ELR (cell line): ENCODE measurements around the gene TMED4.

Experiments used
- DNase-seq: peaks from one replicate; pipeline ENCODE4 v3.0.0-alpha.2; 2015; ENCODE audit warnings: low read depth

TMED4 gene

GRCh38 chr7:44540592-44541027 is 41.4 kb downstream of the TMED4 start:
- no peak for DNase-seq

GRCh38 chr7:44539669-44540506 is 42.1 kb downstream of the TMED4 start:
- no peak for DNase-seq

GRCh38 chr7:44538798-44539668 is 43.0 kb downstream of the TMED4 start:
- no peak for DNase-seq

GRCh38 chr7:44538093-44538797 is 43.8 kb downstream of the TMED4 start:
- no peak for DNase-seq

GRCh38 chr7:44537442-44537841 is 44.6 kb downstream of the TMED4 start:
- no peak for DNase-seq

- DNase-seq, result no peak
Observed at GRCh38 chr7:44536090-44536489, 45.9 kb downstream of the TMED4 start.

- no peak for DNase-seq
Observed at GRCh38 chr7:44535348-44536064, 46.5 kb downstream of the TMED4 start.

GRCh38 chr7:44534501-44534900 is 47.5 kb downstream of the TMED4 start:
- peak; percentile 69 for DNase-seq

GRCh38 chr7:44534087-44534486 is 47.9 kb downstream of the TMED4 start:
- no peak for DNase-seq

- peak; percentile 30 for DNase-seq
Observed at GRCh38 chr7:44533301-44534055, 48.6 kb downstream of the TMED4 start.

GRCh38 chr7:44531421-44532380 is 50.3 kb downstream of the TMED4 start:
- no peak for DNase-seq

- no peak for DNase-seq
Observed at GRCh38 chr7:44530990-44531389, 51.0 kb downstream of the TMED4 start.
